GM19025 (cell line): ENCODE measurements around the gene IMP3.

Experiments used
- ATAC-seq: cut with Tn5 transposase; IDR thresholded peaks from one replicate; pipeline ENCODE4 v1.9.1; 2021; ENCODE audit warnings: mild to moderate bottlenecking, low read depth, moderate library complexity; ENCODE audit not compliant: unreplicated experiment

The IMP3 gene

GRCh38 chr15:75673426-75674235 lies 33.6 kb upstream of the IMP3 start:
- ATAC-seq: no peak

GRCh38 chr15:75672646-75673425 lies 32.8 kb upstream of the IMP3 start:
- no peak for ATAC-seq

GRCh38 chr15:75671730-75672602 lies 31.9 kb upstream of the IMP3 start:
- no peak for ATAC-seq

- ATAC-seq: no peak
These were observed 29.8 kb upstream of the IMP3 start for GRCh38 chr15:75669879-75670212.

- ATAC-seq: no peak
These were observed 29.3 kb upstream of the IMP3 start for GRCh38 chr15:75669191-75669878.

- no peak for ATAC-seq
These were observed 26.9 kb upstream of the IMP3 start for GRCh38 chr15:75666823-75667501.

- no peak for ATAC-seq
These were observed 24.0 kb upstream of the IMP3 start for GRCh38 chr15:75663931-75664421.

- no peak for ATAC-seq
These were observed 22.9 kb upstream of the IMP3 start for GRCh38 chr15:75662823-75663519.

- no peak for ATAC-seq
These were observed 21.7 kb upstream of the IMP3 start for GRCh38 chr15:75661756-75662140.

- ATAC-seq: no peak
These were observed 21.2 kb upstream of the IMP3 start for GRCh38 chr15:75661100-75661755.

- no peak for ATAC-seq
These were observed 20.1 kb upstream of the IMP3 start for GRCh38 chr15:75659928-75660645.

GRCh38 chr15:75659141-75659771 lies 19.2 kb upstream of the IMP3 start:
- ATAC-seq: no peak

GRCh38 chr15:75656813-75657212 lies 16.8 kb upstream of the IMP3 start:
- ATAC-seq: no peak

- ATAC-seq: no peak
These were observed 16.3 kb upstream of the IMP3 start for GRCh38 chr15:75656331-75656730.

GRCh38 chr15:75655931-75656330 lies 15.9 kb upstream of the IMP3 start:
- no peak for ATAC-seq

- no peak for ATAC-seq
These were observed 14.3 kb upstream of the IMP3 start for GRCh38 chr15:75654201-75654907.

GRCh38 chr15:75653347-75653913 lies 13.4 kb upstream of the IMP3 start:
- no peak for ATAC-seq
